ENCODE data around the gene ADGRB2.

The ADGRB2 gene

DNA sequence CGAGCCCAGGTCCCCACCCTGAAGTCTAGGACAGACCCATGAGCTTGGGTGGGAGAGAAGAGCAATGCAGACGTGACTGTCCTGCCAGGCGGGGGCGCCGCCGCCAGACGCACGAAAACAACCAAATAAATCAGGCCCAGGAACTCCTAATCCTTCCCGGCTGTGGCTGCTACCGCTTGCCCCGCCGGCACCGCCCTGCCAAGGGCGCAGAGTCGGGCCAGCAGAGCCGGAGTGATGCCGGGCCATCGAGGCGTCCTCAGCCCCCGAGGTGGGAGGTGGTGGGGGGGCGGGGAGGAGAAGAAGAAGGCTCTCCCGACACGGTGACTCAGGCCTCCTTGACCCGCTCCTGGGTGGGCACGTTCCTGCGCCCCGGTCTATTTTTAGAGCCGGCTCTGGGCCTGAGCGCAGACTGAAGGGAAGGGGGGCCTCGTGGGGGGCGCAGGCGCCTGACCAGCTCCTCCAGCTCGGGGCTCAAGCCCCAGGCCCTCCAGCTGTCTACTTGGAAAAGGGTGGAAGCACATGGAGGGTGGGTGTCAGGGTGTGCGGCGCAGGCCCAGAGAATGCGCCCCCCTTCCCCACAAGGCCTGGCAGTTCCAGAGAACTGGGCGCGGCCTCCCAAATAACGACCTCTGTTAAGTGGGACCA lies 49.6 kb downstream of the ADGRB2 start:
- H3K4me3 ChIP-seq (ENCODE audit: low read depth, low read length), result no peak overlapping the region
- H3K9me3 ChIP-seq (ENCODE audit: control insufficient read depth, insufficient read depth, low read depth, low read length), result no peaks in the 10 kb centered on the region

GRCh38 chr1:31712630-31713029 lies 51.5 kb downstream of the ADGRB2 start:
- TF ChIP-seq ZNF394 (tag by site-specific recombination; IDR thresholded peaks at IDR 0.05; ENCODE audit: borderline replicate concordance) (peak; percentile 80), ZNF366 (tag by site-specific recombination; conservative IDR thresholded peaks at IDR 0.05) (no peak), PRDM1 (tag by site-specific recombination; IDR thresholded peaks at IDR 0.05) (peak; percentile 57), ZNF10 (tag by site-specific recombination; IDR thresholded peaks at IDR 0.05) (0 out of 2 replicates have a peak, but pooled peaks have one; percentile 32)
- POLR2A ChIA-PET, result interaction anchor here (0.8 to 2.0 kb wide), 5 partner anchors 11 to 125 kb away, joined by 3 to 6 read pairs (median 4); no protein-coding TSS in a partner anchor
- CTCF ChIA-PET, result interaction anchor here (0.6 to 7.7 kb wide), 8 partner anchors 9 to 272 kb away, joined by 3 to 77 read pairs (median 4); partner anchors contain the start of gene COL16A1
- no peaks in the 10 kb centered on the region for H3K9me3 ChIP-seq (ENCODE audit: control insufficient read depth, insufficient read depth, low read depth, low read length)
- H3K27ac ChIP-seq (ENCODE audit: extremely low read depth, low read depth, low read length), result no peak overlapping the region
- no peaks in the 10 kb centered on the region for H3K36me3 ChIP-seq (ENCODE audit: control insufficient read depth in 2 of 2, insufficient read depth in 1 of 2, low read length in 2 of 2)
- no peak overlapping the region for H3K4me3 ChIP-seq (ENCODE audit: low read depth, low read length)
- H3K4me1 ChIP-seq (ENCODE audit: control insufficient read depth, insufficient read depth, low read length), result no peaks in the 10 kb centered on the region

More for the DNA sequence above, 49.6 kb downstream of the ADGRB2 start:
- ChIA-PET POLR2A (no interaction called here), CTCF (interaction anchor here (0.6 to 7.7 kb wide), 8 partner anchors 11 to 545 kb away, joined by 4 to 77 read pairs (median 6); partner anchors contain the start of gene COL16A1)
- H3K36me3 ChIP-seq (ENCODE audit: control insufficient read depth in 2 of 2, insufficient read depth in 1 of 2, low read length in 2 of 2), result no peaks in the 10 kb centered on the region
- no peak overlapping the region for H3K27ac ChIP-seq (ENCODE audit: extremely low read depth, low read depth, low read length)
- no peaks in the 10 kb centered on the region for H3K4me1 ChIP-seq (ENCODE audit: control insufficient read depth, insufficient read depth, low read length)
- TF ChIP-seq ZNF529 (tag by site-specific recombination; IDR thresholded peaks at IDR 0.05; ENCODE audit: insufficient replicate concordance) (no peak), ZNF341 (tag by site-specific recombination; IDR thresholded peaks at IDR 0.05; ENCODE audit: low read depth) (no peak), ZNF112 (tag by site-specific recombination; IDR thresholded peaks at IDR 0.05) (no peak), ZNF580 (tag by site-specific recombination; IDR thresholded peaks at IDR 0.05) (no peak), ZNF830 (tag by site-specific recombination; IDR thresholded peaks at IDR 0.05; ENCODE audit: low read depth) (no peak)
- TF ChIP-seq, protein P1, sequence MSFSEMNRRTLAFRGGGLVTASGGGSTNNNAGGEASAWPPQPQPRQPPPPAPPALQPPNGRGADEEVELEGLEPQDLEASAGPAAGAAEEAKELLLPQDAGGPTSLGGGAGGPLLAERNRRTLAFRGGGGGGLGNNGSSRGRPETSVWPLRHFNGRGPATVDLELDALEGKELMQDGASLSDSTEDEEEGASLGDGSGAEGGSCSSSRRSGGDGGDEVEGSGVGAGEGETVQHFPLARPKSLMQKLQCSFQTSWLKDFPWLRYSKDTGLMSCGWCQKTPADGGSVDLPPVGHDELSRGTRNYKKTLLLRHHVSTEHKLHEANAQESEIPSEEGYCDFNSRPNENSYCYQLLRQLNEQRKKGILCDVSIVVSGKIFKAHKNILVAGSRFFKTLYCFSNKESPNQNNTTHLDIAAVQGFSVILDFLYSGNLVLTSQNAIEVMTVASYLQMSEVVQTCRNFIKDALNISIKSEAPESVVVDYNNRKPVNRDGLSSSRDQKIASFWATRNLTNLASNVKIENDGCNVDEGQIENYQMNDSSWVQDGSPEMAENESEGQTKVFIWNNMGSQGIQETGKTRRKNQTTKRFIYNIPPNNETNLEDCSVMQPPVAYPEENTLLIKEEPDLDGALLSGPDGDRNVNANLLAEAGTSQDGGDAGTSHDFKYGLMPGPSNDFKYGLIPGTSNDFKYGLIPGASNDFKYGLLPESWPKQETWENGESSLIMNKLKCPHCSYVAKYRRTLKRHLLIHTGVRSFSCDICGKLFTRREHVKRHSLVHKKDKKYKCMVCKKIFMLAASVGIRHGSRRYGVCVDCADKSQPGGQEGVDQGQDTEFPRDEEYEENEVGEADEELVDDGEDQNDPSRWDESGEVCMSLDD (tag by site-specific recombination; IDR thresholded peaks at IDR 0.05), result no peak

DNA sequence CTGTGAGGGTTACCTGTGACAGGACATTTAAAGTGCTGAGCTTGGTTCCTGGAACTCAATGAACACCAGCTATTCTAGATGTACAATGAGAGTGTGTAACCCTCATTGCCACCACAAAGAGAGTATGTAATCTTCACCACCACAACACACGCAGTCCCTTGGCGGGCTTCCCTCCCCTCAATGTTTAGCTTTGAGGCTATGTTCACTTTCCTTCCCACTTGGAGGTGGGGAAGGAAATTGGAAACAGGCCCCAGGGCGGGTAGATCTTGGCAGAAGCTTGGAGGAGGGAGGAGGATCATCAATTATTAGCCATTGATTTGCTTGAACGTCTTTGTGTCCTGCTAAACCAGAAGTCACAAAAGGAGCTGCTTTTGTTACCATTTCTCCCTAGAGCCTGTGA lies 52.1 kb downstream of the ADGRB2 start:
- no peaks in the 10 kb centered on the region for H3K36me3 ChIP-seq (ENCODE audit: control insufficient read depth in 2 of 2, insufficient read depth in 1 of 2, low read length in 2 of 2)
- no peak overlapping the region for H3K27ac ChIP-seq (ENCODE audit: extremely low read depth, low read depth, low read length)
- ChIA-PET CTCF (interaction anchor here (0.6 to 7.7 kb wide), 13 partner anchors 9 to 351 kb away, joined by 3 to 77 read pairs (median 4); partner anchors contain the start of gene COL16A1), POLR2A (interaction anchor here (0.7 to 2.0 kb wide), 6 partner anchors 11 to 124 kb away, joined by 3 to 6 read pairs (median 4); no protein-coding TSS in a partner anchor)
- TF ChIP-seq HIC1 (tag by site-specific recombination; IDR thresholded peaks at IDR 0.05) (no peak), ZBTB48 (tag by site-specific recombination; IDR thresholded peaks at IDR 0.05) (peak; percentile 47; the same call in 1 of the 2 replicates), ZXDB (tag by site-specific recombination; IDR thresholded peaks at IDR 0.05) (no peak), ZNF660 (tag by site-specific recombination; IDR thresholded peaks at IDR 0.05) (no peak)
- TF ChIP-seq, protein P2, sequence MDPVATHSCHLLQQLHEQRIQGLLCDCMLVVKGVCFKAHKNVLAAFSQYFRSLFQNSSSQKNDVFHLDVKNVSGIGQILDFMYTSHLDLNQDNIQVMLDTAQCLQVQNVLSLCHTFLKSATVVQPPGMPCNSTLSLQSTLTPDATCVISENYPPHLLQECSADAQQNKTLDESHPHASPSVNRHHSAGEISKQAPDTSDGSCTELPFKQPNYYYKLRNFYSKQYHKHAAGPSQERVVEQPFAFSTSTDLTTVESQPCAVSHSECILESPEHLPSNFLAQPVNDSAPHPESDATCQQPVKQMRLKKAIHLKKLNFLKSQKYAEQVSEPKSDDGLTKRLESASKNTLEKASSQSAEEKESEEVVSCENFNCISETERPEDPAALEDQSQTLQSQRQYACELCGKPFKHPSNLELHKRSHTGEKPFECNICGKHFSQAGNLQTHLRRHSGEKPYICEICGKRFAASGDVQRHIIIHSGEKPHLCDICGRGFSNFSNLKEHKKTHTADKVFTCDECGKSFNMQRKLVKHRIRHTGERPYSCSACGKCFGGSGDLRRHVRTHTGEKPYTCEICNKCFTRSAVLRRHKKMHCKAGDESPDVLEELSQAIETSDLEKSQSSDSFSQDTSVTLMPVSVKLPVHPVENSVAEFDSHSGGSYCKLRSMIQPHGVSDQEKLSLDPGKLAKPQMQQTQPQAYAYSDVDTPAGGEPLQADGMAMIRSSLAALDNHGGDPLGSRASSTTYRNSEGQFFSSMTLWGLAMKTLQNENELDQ (tag by site-specific recombination; IDR thresholded peaks at IDR 0.05; ENCODE audit: low read depth), result no peak
- H3K4me3 ChIP-seq (ENCODE audit: low read depth, low read length), result no peak overlapping the region
- H3K9me3 ChIP-seq (ENCODE audit: control insufficient read depth, insufficient read depth, low read depth, low read length), result no peaks in the 10 kb centered on the region
- H3K4me1 ChIP-seq (ENCODE audit: control insufficient read depth, insufficient read depth, low read length), result no peaks in the 10 kb centered on the region
